PC-9 (cell line): Measurements from ENCODE around the gene C11orf98. TPM values are rescaled to one million over a fixed set of nuclear protein-coding genes. Genes with fewer than 3 reads are reported as not detected.

Experiments used
- BruUV-seq: library from RNA; stranded (reverse); fragments of 400-500 nt; replicated peaks from 2 replicates; lab custom pipeline; 2021; lab: Mats Ljungman, UMichigan
- CTCF ChIA-PET: fragments of 300-600 bp; sonication (Branson Sonifier 250); formaldehyde crosslinking; loops from one replicate; lab custom pipeline; 2022; ENCODE audit warnings: antibody characterized with exemption; lab: Charles Lee
- POLR2A ChIA-PET: fragments of 300-600 bp; sonication (Branson Sonifier 250); formaldehyde crosslinking; loops from one replicate; lab custom pipeline; 2022; ENCODE audit warnings: antibody characterized with exemption; ENCODE audit not compliant: unreplicated experiment; lab: Charles Lee
- DNase-seq, 2 experiments: peaks; one replicate each; pipeline versions ENCODE4 v3.0.0 to v3.0.0-alpha.2; 2015 to 2022; ENCODE audit warnings: mixed read lengths in 1 of 2
- H2AFZ ChIP-seq: fragments of 200-600 bp; sonication (generic); 2 replicates; pipeline ENCODE4 v1.8.1; 2017; ENCODE audit warnings: antibody characterized with exemption
- H3F3A ChIP-seq: fragments of 200-600 bp; sonication (generic); 2 replicates; pipeline ENCODE4 v1.8.1; 2017; ENCODE audit warnings: antibody characterized with exemption, mild to moderate bottlenecking, low read depth; ENCODE audit not compliant: insufficient read depth
- H3K27ac ChIP-seq: fragments of 200-600 bp; sonication (generic); 2 replicates; pipeline ENCODE4 v1.6.1; 2016; ENCODE audit warnings: mixed run types
- H3K27me3 ChIP-seq: fragments of 200-600 bp; sonication (generic); 2 replicates; pipeline ENCODE4 v1.6.1; 2016; ENCODE audit warnings: low read depth, mixed run types; ENCODE audit not compliant: insufficient read depth
- H3K36me3 ChIP-seq: fragments of 200-600 bp; sonication (generic); 2 replicates; pipeline ENCODE4 v1.6.1; 2016; ENCODE audit warnings: low read depth, mixed run types
- H3K4me1 ChIP-seq: fragments of 200-600 bp; sonication (generic); replicated peaks from 2 replicates; pipeline ENCODE4 v1.6.1; 2016; ENCODE audit warnings: mixed run types; ENCODE audit not compliant: insufficient read depth
- H3K4me2 ChIP-seq: fragments of 200-600 bp; sonication (generic); 2 replicates; pipeline ENCODE4 v1.6.1; 2017; ENCODE audit warnings: mixed run types
- H3K4me3 ChIP-seq: fragments of 200-600 bp; sonication (generic); 2 replicates; pipeline ENCODE4 v1.6.1; 2016; ENCODE audit warnings: mixed run types
- H3K79me2 ChIP-seq: fragments of 200-600 bp; sonication (generic); 2 replicates; pipeline ENCODE4 v1.6.1; 2017; ENCODE audit warnings: low read depth, mixed run types
- H3K9me2 ChIP-seq: fragments of 200-600 bp; sonication (generic); 2 replicates; pipeline ENCODE4 v1.8.1; 2017; ENCODE audit warnings: mild to moderate bottlenecking; ENCODE audit not compliant: insufficient read depth
- H3K9me3 ChIP-seq: fragments of 200-600 bp; sonication (generic); 2 replicates; pipeline ENCODE4 v1.8.1; 2016; ENCODE audit warnings: low read depth; ENCODE audit not compliant: insufficient read depth
- H4K20me1 ChIP-seq: fragments of 200-600 bp; sonication (generic); 2 replicates; pipeline ENCODE4 v1.8.1; 2017; ENCODE audit not compliant: insufficient read depth
- EZH2 ChIP-seq: fragments of 200-600 bp; sonication (generic); IDR thresholded peaks from 2 replicates; pipeline ENCODE4 v1.8.0; 2017; ENCODE audit warnings: antibody characterized with exemption, low read depth
- intact Hi-C: fragments of 100-400 bp; cut with micrococcal nuclease; formaldehyde crosslinking; loops from one replicate; pipeline ENCODE4 v1.10.0; 2022; ENCODE audit not compliant: unreplicated experiment
- total RNA-seq: library from RNA; stranded (reverse); gene quantifications from 2 replicates; pipeline ENCODE4 v1.2.3, GENCODE V29; 2021
- TF ChIP-seq, protein P1 (sequence below): fragments of 200-600 bp; sonication (generic); conservative IDR thresholded peaks from 2 replicates; pipeline ENCODE4 v1.6.1; 2017; ENCODE audit warnings: mixed run types, antibody characterized with exemption, mild to moderate bottlenecking, moderate library complexity

Gene C11orf98
- total RNA-seq, 1 experiment from 2014 or later = 94.9 TPM

DNA sequence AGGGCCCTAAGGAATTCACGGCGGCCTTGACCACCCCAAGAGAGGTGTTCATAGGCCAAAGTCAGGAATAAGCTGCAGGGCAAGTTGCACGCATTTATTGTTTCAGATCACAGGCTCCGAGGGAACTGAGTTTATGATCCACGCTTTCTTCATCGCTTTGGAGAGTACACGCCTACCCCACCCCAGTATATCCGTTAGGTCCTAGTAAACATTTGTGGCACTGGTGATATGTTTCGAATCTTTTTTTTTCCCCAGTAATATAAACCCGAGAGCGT, 19.4 kb downstream of the C11orf98 start:
- CTCF ChIA-PET = interaction anchor here (0.7 to 0.8 kb wide), 2 partner anchors 19 to 82 kb away, joined by 3 to 4 read pairs; partner anchors contain the start of genes C11orf98, CSKMT and HNRNPUL2
- intact Hi-C loops = loop anchor here (5.0 kb wide), 1 partner anchor 33 kb away; the partner anchor contains the start of genes EML3 and ROM1
- no peaks in the 10 kb centered on the region for H3K9me3 ChIP-seq
- H3K36me3 ChIP-seq = peaks cover 21% of the 10 kb centered on the region
- peaks cover 15% of the 10 kb centered on the region; the same call in 1 of the 2 replicates for H3K4me1 ChIP-seq
- POLR2A ChIA-PET = interaction anchor here (0.6 to 0.9 kb wide), 4 partner anchors 19 to 141 kb away, joined by 3 to 6 read pairs (median 4); partner anchors contain the start of genes B3GAT3, C11orf98, CSKMT and TUT1
- peaks cover 10% of the 10 kb centered on the region; the same call in 1 of the 2 replicates for H4K20me1 ChIP-seq
- BruUV-seq = no TSS peak
- H3K9me2 ChIP-seq = no peaks in the 10 kb centered on the region
- peaks cover 36% of the 10 kb centered on the region for H3F3A ChIP-seq
- H2AFZ ChIP-seq = peak overlapping the region; percentile 79
- DNase-seq = no peak
- peak overlapping the region; percentile 99 for H3K4me3 ChIP-seq
- no peak for TF ChIP-seq EZH2
- TF ChIP-seq, protein P1, sequence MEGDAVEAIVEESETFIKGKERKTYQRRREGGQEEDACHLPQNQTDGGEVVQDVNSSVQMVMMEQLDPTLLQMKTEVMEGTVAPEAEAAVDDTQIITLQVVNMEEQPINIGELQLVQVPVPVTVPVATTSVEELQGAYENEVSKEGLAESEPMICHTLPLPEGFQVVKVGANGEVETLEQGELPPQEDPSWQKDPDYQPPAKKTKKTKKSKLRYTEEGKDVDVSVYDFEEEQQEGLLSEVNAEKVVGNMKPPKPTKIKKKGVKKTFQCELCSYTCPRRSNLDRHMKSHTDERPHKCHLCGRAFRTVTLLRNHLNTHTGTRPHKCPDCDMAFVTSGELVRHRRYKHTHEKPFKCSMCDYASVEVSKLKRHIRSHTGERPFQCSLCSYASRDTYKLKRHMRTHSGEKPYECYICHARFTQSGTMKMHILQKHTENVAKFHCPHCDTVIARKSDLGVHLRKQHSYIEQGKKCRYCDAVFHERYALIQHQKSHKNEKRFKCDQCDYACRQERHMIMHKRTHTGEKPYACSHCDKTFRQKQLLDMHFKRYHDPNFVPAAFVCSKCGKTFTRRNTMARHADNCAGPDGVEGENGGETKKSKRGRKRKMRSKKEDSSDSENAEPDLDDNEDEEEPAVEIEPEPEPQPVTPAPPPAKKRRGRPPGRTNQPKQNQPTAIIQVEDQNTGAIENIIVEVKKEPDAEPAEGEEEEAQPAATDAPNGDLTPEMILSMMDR = no peak
- H3K27me3 ChIP-seq = no peaks in the 10 kb centered on the region
- peaks cover 61% of the 10 kb centered on the region for H3K79me2 ChIP-seq
- H3K4me2 ChIP-seq = peak overlapping the region; percentile 99
- peak overlapping the region; percentile 48; the same call in 1 of the 2 replicates for H3K27ac ChIP-seq

- H4K20me1 ChIP-seq = peaks cover 10% of the 10 kb centered on the region; the same call in 1 of the 2 replicates
- ChIA-PET CTCF (no interaction called here), POLR2A (interaction anchor here (1.2 kb wide), 1 partner anchor 197 kb away, joined by 3 read pairs; no protein-coding TSS in a partner anchor)
- no peaks in the 10 kb centered on the region for H3K9me2 ChIP-seq
- peaks cover 21% of the 10 kb centered on the region for H3K36me3 ChIP-seq
- DNase-seq = no peak
- H3K4me2 ChIP-seq = no peak overlapping the region
- peaks cover 15% of the 10 kb centered on the region; the same call in 1 of the 2 replicates for H3K4me1 ChIP-seq
- intact Hi-C loops = no loop called here
- no TSS peak for BruUV-seq
- H3K79me2 ChIP-seq = peaks cover 65% of the 10 kb centered on the region
- H3F3A ChIP-seq = peaks cover 36% of the 10 kb centered on the region
- H3K27me3 ChIP-seq = no peaks in the 10 kb centered on the region
- H3K27ac ChIP-seq = no peak overlapping the region
- TF ChIP-seq, protein P1 = no peak
- TF ChIP-seq EZH2 = no peak
- no peaks in the 10 kb centered on the region for H3K9me3 ChIP-seq
- no peak overlapping the region for H3K4me3 ChIP-seq
- no peak overlapping the region for H2AFZ ChIP-seq
These were observed 20.8 kb downstream of the C11orf98 start for GRCh38 chr11:62644220-62644619.

DNA sequence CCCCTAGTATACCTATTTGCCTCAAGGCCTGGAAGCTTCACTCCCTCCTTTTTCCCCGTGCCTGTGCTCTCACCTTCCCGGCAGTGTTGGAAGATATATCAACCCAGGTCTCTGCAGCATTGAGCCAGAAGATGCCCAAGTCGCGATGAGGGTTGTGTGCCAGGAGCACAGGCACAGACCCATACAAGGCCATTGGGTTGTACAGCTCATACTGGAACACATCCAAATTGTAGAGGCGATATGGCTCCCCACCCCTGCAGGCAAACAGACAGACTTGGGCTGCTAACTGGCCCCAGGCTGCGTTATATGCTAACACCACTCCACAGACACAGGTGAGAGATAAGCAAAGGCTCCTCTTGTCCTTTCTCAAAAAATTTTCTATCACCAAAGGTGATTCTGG, 32.5 kb downstream of the C11orf98 start:
- TF ChIP-seq EZH2 = no peak
- TF ChIP-seq, protein P1 = no peak
- no peaks in the 10 kb centered on the region for H3K27me3 ChIP-seq
- no peak overlapping the region for H3K27ac ChIP-seq
- H4K20me1 ChIP-seq = peaks cover 4% of the 10 kb centered on the region
- no peaks in the 10 kb centered on the region for H3K9me3 ChIP-seq
- no peaks in the 10 kb centered on the region for H3K9me2 ChIP-seq
- H2AFZ ChIP-seq = no peak overlapping the region
- peaks cover 62% of the 10 kb centered on the region for H3K36me3 ChIP-seq
- H3K4me2 ChIP-seq = no peak overlapping the region
- CTCF ChIA-PET = no interaction called here
- no peak for DNase-seq
- intact Hi-C loops = no loop called here
- POLR2A ChIA-PET = no interaction called here
- no peaks in the 10 kb centered on the region for H3K4me1 ChIP-seq
- H3F3A ChIP-seq = peaks cover 16% of the 10 kb centered on the region; the same call in 1 of the 2 replicates
- BruUV-seq = no TSS peak
- no peaks in the 10 kb centered on the region for H3K79me2 ChIP-seq
- H3K4me3 ChIP-seq = no peak overlapping the region
